Fibroblast of villous mesenchyme (primary cell): ENCODE data around the gene RBMS3. TPM values are rescaled to one million over a fixed set of nuclear protein-coding genes. Genes with fewer than 3 reads are reported as not detected.
"Not testable (repeated sequence)": the region's sequence is repeated elsewhere in the genome, so short reads cannot be mapped to it uniquely, and the experiment has no call there.

Source experiments
- DNase-seq: peaks from one replicate; pipeline ENCODE4 v3.0.0-alpha.2; 2010; ENCODE audit warnings: low read depth
- H3K4me3 ChIP-seq: 2 replicates; pipeline ENCODE4 v1.5.1; 2011; ENCODE audit warnings: low read depth, mild to moderate bottlenecking, low read length
- small RNA-seq: library from RNA; depleted of rRNA; stranded (forward); fragments of <200 nt; gene quantifications from one replicate; pipeline ENCODE3, GENCODE V24; 2012
- total RNA-seq: library from RNA; depleted of rRNA; stranded (reverse); fragments of >200 nt; gene quantifications from 2 replicates; pipeline ENCODE4 v1.2.3, GENCODE V29; 2012
- TF ChIP-seq, protein P1 (sequence below): IDR thresholded peaks from 2 replicates; pipeline ENCODE4 v1.5.1; 2012; ENCODE audit warnings: low read depth, mild to moderate bottlenecking, low read length; ENCODE audit not compliant: insufficient read depth

RBMS3 gene
- total RNA-seq, 1 donor = 85.9 TPM

DNA sequence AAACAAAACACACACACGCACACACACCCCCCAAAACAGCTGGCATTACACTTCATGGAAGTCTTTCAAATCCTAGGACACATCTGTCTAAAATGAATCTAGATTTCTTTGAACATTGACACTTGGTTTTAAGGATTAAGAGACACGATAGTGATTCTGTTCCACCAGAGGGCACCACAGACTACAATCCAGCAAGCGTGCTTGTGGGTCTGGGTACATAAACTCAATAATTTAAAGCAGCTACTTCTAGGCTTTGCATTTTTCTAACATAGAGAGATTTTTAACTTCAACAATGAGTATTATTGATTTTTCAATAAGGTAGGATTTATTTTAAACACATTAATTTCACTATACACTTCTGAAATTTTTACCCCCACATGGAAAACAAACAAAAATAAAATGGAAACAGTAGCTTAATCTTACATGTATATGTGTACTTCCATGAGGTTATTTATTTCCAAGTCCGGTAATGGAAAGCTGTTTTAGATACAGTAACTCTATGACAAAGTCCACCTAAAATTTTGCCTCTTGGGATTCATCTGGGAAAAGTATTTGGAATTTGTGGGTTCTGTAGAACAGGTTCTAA lies 761.5 kb downstream of the RBMS3 start:
- TF ChIP-seq, protein P1, sequence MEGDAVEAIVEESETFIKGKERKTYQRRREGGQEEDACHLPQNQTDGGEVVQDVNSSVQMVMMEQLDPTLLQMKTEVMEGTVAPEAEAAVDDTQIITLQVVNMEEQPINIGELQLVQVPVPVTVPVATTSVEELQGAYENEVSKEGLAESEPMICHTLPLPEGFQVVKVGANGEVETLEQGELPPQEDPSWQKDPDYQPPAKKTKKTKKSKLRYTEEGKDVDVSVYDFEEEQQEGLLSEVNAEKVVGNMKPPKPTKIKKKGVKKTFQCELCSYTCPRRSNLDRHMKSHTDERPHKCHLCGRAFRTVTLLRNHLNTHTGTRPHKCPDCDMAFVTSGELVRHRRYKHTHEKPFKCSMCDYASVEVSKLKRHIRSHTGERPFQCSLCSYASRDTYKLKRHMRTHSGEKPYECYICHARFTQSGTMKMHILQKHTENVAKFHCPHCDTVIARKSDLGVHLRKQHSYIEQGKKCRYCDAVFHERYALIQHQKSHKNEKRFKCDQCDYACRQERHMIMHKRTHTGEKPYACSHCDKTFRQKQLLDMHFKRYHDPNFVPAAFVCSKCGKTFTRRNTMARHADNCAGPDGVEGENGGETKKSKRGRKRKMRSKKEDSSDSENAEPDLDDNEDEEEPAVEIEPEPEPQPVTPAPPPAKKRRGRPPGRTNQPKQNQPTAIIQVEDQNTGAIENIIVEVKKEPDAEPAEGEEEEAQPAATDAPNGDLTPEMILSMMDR = peak; percentile 75
- DNase-seq = peak; percentile 81
- H3K4me3 ChIP-seq = no peak overlapping the region

DNA sequence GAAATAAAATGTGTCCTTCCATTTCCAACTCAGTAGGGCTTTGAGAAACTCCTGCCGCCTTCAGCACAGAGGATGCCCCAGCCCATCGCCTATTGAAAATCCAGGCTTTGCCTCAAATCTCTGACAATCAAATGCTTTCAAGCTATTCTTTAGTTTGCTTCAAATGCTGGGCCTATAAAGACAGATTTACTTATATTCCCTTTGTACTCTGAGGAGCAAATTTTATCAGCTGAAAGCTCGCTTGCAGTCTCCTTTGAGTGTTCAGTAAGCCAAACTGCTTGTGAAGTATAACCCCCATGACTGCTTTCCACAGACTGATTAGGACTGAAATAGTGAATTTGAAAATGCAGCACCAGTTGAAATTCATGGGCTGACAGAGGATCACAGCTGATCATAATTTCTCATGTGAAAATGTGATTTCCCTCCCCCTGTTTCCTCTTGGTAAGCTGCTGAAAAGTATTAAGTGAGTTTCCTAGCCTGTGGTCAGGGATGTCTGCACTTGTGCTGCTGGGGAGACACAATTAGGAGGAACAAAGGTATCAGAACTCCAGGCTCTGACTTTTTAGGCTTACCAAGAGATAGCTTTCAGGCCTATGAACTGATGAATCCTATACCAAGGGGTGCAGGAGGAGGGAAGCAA lies 762.2 kb downstream of the RBMS3 start:
- TF ChIP-seq, protein P1 = no peak
- no peak for DNase-seq
- H3K4me3 ChIP-seq = no peak overlapping the region

DNA sequence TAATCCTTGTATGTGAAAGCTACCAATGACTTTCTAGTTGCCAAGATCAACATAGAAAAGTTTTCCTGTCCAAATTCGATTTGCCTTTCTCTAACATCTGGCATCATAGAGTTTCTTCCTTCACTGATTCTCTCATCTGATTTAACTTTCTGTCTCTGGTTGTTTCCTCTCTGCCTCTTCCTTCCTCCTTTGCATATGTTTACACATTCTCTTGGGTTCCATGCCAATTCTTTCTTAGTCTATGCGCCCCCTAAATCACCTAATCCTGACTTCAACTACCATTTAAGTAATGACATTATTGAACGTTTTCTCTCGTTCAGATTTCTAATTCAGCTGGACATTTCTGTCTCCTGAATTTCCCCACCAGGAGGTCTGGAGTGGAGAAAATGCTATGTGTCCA lies 763.6 kb downstream of the RBMS3 start:
- TF ChIP-seq, protein P1 = no peak
- DNase-seq = no peak

DNA sequence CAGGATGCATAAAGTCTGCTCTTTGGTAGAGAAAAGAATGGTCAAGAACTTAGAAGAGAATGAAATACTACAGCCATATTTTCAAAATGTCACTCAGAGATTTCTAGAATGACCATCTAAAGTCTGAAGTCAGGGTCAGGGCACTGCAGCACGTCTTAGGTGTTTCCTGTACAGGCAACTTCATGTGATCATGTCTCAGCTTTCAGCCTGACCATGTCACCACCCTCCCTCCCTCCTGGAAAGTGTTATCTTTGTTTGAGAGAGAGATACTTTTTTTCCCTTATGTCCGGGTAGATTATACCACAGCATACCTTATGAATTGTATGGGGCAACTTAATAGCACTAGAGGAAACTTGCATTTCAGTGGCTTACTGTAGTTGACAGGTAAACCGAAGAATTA lies 767.6 kb downstream of the RBMS3 start:
- TF ChIP-seq, protein P1 = no peak
- DNase-seq = no peak

More for the DNA sequence above, 763.6 kb downstream of the RBMS3 start:
- no peak overlapping the region for H3K4me3 ChIP-seq

DNA sequence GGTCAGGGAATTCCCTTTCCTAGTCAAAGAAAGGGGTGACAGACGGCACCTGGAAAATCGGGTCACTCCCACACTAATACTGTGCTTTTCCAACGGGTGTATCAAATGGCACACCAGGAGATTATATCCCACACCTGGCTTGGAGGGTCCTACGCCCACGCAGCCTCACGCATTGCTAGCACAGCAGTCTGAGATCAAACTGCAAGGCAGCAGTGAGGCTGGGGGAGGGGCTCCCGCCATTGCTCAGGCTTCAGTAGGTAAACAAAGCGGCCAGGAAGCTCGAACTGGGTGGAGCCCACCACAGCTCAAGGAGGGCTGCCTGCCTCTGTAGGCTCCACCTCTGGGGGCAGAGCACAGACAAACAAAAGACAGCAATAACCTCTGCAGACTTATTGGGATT lies 769.2 kb downstream of the RBMS3 start:
- DNase-seq, H3K4me3 ChIP-seq: not testable (repeated sequence)

More for the DNA sequence above, 767.6 kb downstream of the RBMS3 start:
- H3K4me3 ChIP-seq = no peak overlapping the region

DNA sequence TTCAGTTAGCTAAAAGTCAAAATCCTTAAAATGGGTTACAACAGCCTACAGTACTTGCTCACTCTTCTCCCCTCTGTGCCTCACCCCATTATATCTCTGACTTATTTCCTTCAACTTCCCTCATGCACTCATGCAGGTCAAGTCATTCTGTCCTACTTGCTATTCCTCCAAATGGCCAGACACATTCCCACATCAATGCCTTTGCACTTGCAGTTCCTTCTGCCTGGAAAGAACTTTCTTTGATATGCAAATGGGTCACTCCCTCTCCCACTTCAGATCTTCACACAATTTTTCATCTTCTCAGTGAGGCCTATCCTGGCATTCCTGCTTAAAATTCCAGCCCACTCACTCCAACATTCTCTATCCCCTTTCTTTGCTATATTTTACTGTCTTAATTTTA lies 778.4 kb downstream of the RBMS3 start:
- TF ChIP-seq, protein P1 = no peak
- no peak overlapping the region for H3K4me3 ChIP-seq
- no peak for DNase-seq

Small RNA genes within 50 kb of the gene (small RNA-seq; reads per million reads assigned to genes)
- not detected for gene MTND4LP9
